Lower leg skin (tissue), 4 donors: ENCODE results near the gene ZSWIM7. TPM values are rescaled to one million over a fixed set of nuclear protein-coding genes. Genes with fewer than 3 reads are reported as not detected.
A peak's percentile ranks its signal among the peaks of the same experiment; 100 is the strongest.
"Not testable (repeated sequence)": the region's sequence is repeated elsewhere in the genome, so short reads cannot be mapped to it uniquely, and the experiment has no call there.

ENCODE experiments used
- DNase-seq, 2 donors: peaks; one replicate each; pipeline ENCODE4 v3.0.0-alpha.2; 2019; ENCODE audit warnings: low spot score in 2 of 2
- H3K4me3 ChIP-seq: fragments of 200-600 bp; sonication (generic); 2 replicates; pipeline ENCODE4 v1.5.1; 2017; ENCODE audit warnings: mild to moderate bottlenecking, low read depth; ENCODE audit not compliant: poor library complexity, severe bottlenecking
- POLR2A ChIP-seq, 2 donors: fragments of 450-650 bp; IDR thresholded peaks; one replicate each; pipeline ENCODE4 v1.6.1; 2016 to 2017; ENCODE audit warnings: antibody characterized with exemption in 2 of 2, mild to moderate bottlenecking in 1 of 2, moderate library complexity in 1 of 2
- WGBS, 2 donors: methylation state at CpG; one replicate each; pipeline ENCODE4 v1.1.5; 2018; 5-methylcytosine and 5-hydroxymethylcytosine counted together
- intact Hi-C: fragments of 100-400 bp; cut with DNase I; formaldehyde crosslinking; loops from one replicate; pipeline ENCODE4 v1.15.0; 2023; ENCODE audit warnings: low total_unique reads
- total RNA-seq, 4 donors: library from RNA; depleted of rRNA; stranded (reverse); fragments of >200 nt; gene quantifications; one replicate each; pipeline ENCODE4 v1.1.0, GENCODE V29; 2016
- TF ChIP-seq, protein P1 (sequence below), 3 donors: fragments of 450-650 bp; IDR thresholded peaks; one replicate each; pipeline ENCODE4 v1.5.1; 2016; ENCODE audit warnings: antibody characterized with exemption in 3 of 3, mild to moderate bottlenecking in 3 of 3, moderate library complexity in 2 of 3

Gene ZSWIM7
- total RNA-seq, 4 donors from 2014 or later = 11.1 to 16.5 (median 13.1) TPM

DNA sequence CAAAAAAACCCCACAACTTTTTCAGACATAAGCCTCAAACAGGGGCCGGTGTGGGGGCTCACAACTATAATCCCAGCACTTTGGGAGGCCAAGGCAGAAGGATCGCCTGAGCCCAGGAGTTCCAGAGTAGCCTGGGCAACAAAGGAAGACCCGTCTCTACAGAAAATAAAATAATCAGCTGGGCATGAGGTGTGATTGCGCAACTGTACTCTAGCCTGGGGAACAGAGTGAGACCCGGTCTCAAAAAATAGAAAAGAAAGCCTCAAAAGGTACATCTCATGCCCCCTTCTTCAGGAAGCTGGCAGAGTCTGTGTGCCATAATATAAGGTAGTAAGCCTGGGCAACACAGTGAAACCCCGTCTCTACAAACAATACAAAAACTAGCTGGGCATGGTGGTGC, 3.2 kb downstream of the ZSWIM7 start:
- no peak for DNase-seq
- no peak for TF ChIP-seq POLR2A (IDR thresholded peaks at IDR 0.05)
- TF ChIP-seq, protein P1, sequence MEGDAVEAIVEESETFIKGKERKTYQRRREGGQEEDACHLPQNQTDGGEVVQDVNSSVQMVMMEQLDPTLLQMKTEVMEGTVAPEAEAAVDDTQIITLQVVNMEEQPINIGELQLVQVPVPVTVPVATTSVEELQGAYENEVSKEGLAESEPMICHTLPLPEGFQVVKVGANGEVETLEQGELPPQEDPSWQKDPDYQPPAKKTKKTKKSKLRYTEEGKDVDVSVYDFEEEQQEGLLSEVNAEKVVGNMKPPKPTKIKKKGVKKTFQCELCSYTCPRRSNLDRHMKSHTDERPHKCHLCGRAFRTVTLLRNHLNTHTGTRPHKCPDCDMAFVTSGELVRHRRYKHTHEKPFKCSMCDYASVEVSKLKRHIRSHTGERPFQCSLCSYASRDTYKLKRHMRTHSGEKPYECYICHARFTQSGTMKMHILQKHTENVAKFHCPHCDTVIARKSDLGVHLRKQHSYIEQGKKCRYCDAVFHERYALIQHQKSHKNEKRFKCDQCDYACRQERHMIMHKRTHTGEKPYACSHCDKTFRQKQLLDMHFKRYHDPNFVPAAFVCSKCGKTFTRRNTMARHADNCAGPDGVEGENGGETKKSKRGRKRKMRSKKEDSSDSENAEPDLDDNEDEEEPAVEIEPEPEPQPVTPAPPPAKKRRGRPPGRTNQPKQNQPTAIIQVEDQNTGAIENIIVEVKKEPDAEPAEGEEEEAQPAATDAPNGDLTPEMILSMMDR (IDR thresholded peaks at IDR 0.05) = no peak
- no peak overlapping the region for H3K4me3 ChIP-seq
- 74 to 80% methylated on average over 6 of the region's 6 CpGs for WGBS, 2 donors
- intact Hi-C loops = no loop called here

DNA sequence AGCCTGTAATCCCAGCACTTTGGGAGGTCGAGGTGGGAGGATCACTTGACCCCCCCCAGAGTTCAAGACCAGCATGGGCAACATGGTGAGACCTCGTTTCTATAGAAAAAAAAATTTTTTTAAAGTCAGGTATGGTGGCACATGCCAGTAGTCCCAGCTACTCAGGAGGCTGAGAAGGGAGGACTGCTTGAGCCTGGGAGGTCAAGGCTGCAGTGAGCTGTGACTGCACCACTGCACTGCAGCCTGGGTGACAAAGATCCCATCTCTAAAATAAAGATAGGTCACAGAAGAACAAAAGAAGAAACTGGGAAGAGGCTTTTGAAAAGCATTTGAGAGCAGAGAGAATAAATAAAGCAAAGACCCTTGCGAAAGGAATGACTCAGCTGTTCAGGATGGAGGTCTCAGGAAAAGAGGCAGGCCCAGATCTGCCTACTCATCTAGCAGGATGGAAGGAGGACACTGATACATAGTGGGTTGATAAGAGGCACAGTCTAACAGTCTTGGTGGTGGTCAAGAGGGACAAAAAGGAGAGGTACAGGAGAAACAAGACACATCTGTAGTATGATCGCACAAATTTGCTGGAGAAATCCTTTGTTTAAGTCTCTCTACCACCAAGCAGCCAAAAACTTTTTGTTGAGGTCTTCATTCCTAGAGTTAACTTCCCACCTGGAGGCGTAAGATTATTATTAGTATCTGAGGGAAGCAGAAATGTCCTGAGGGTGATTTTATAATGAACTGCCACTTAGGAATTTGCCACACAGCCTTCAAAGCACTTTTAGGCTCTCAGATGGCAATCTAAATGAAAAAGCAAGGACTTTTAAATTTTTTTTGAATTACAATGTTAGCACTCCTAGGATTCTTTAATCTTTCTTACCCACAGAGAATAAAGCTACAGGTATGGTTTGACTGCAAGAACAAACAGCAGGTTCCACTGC, 17.6 kb downstream of the ZSWIM7 start:
- DNase-seq = peak in 1 of 2 donors; percentile 54
- H3K4me3 ChIP-seq = no peak overlapping the region
- 78 to 85% methylated on average over 5 of the region's 5 CpGs for WGBS, 2 donors
- intact Hi-C loops = no loop called here
- TF ChIP-seq, protein P1 (IDR thresholded peaks at IDR 0.05) = no peak
- no peak for TF ChIP-seq POLR2A (IDR thresholded peaks at IDR 0.05)

DNA sequence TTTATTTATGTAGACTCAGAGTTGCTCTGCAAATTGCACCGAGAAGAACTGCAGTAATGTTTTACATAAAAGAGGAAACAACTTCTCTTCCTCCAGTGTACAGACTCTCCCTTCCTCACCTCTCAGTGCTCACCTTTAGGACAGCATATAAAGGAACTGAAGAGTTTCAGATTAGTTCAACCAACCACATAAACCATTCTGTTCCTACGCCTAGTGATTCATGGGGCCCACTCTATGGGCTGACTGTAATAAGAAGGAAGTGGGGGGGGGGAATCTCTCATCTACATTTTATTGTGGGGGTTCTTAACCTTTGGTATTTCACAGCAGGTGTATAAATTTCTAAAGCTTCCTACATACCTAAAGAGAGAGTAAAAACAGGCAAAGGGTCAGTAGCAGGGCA, 18.3 kb downstream of the ZSWIM7 start:
- no peak for DNase-seq
- intact Hi-C loops = no loop called here
- 43 to 48% methylated on average over 2 of the region's 2 CpGs for WGBS, 2 donors
- TF ChIP-seq POLR2A (IDR thresholded peaks at IDR 0.05) = no peak
- TF ChIP-seq, protein P1 (IDR thresholded peaks at IDR 0.05) = no peak
- H3K4me3 ChIP-seq = no peak overlapping the region

DNA sequence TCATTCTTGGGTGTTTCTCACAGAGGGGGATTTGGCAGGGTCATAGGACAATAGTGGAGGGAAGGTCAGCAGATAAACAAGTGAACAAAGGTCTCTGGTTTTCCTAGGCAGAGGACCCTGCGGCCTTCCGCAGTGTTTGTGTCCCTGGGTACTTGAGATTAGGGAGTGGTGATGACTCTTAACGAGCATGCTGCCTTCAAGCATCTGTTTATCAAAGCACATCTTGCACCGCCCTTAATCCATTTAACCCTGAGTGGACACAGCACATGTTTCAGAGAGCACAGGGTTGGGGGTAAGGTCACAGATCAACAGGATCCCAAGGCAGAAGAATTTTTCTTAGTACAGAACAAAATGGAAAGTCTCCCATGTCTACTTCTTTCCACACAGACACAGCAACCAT, 20.5 kb downstream of the ZSWIM7 start:
- DNase-seq, H3K4me3 ChIP-seq, intact Hi-C loops: not testable (repeated sequence)
- 75 to 89% methylated on average over 1 to 2 of the region's 4 CpGs for WGBS, 2 donors

DNA sequence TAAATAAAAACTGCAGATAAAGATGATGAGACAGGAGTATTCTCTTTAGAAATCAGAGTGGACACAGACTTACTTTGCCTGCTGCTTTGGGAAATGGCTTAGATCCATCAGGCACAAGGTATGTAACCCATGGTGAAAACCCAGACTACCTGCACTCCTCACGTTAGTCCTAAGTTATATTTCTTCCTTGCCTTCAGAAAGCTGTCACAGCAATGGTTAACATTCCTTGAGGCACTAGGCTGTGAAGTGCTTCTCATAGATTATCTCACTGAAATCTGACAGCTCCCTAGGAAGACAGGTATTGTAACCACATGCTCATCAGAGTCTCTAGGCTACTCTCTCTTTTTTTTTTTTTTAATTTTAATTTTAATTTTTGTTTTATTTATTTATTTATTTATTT, 20.9 kb downstream of the ZSWIM7 start:
- TF ChIP-seq POLR2A (IDR thresholded peaks at IDR 0.05) = no peak
- TF ChIP-seq, protein P1 (IDR thresholded peaks at IDR 0.05) = no peak
- H3K4me3 ChIP-seq = no peak overlapping the region
- DNase-seq = no peak
- WGBS, 2 donors = 70 to 79% methylated on average over 1 of the region's 1 CpG
- intact Hi-C loops = no loop called here

DNA sequence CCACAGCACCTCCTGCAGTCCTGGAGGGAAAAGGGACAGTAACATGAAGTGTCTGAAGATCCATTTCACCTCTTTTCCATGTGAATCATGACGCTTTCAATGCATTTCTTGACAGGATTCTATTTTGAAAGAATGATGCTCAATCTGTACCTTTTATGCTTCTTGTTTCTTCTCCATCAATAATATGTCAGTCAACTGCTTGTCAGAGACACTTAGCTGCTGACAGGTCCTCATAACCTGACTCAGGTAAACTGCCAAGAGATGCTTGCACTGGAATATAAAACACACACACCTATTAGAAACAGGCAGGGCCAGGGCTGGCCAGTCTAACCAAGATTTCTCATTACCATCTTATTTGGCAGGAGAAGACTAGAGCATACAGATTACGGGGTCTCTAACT, 21.6 kb downstream of the ZSWIM7 start:
- no peak overlapping the region for H3K4me3 ChIP-seq
- intact Hi-C loops = no loop called here
- WGBS, 2 donors = 92 to 95% methylated on average over 2 of the region's 2 CpGs
- no peak for DNase-seq
- TF ChIP-seq POLR2A (IDR thresholded peaks at IDR 0.05) = no peak
- TF ChIP-seq, protein P1 (IDR thresholded peaks at IDR 0.05) = no peak
